Renal cortical epithelial cell (primary cell): ENCODE results near the gene ANKH. TPM values are rescaled to one million over a fixed set of nuclear protein-coding genes. Genes with fewer than 3 reads are reported as not detected.
A peak's percentile ranks its signal among the peaks of the same experiment; 100 is the strongest.

ENCODE experiments used
- DNase-seq: peaks from one replicate; pipeline ENCODE4 v3.0.0-alpha.2; 2011; ENCODE audit warnings: low read depth
- total RNA-seq: library from RNA; depleted of rRNA; stranded (reverse); fragments of >200 nt; gene quantifications from 2 replicates; pipeline ENCODE4 v1.2.3, GENCODE V29; 2014

Gene ANKH
- total RNA-seq, 1 donor from 2014 or later, result 3.6 TPM

DNA sequence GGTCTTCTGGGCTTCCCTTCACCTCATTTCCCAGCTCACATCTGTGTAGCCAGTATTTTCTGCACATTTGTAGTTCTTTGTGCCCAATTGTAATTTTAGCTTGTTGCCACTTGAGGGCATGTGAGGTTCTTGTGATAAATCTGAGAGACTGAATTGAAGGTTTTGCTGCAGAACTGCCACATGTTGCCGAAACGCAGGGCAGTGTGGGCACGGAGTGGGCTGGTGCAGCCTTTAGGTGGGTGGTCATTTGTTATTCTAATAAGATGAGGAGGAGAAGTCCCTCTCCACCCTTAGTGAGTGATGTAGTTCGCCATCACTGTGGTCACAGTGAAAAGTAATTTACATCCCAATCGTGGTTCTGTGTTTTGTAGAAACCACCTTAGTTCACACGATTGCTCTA, 185.8 kb downstream of the ANKH start:
- DNase-seq, result peak; percentile 68

DNA sequence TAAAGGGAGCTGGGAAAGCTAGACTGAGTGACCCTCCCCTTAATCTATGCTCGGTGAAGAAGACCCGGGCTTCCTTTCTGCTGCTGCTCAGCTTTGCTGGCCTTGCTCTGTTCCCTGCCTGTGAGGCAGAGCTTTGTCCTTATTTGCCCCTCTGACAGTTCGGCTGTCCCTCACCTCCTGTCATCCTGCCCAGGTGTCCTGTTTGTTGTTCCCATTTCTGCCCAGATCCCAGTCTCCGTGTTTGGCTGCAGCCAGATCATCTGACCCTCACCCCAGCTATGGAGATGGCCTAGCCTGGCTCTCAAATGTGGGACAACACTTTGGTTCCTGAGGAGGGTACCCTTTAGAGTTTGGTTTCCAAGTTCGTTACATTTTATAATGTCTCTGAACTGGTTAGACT, 186.8 kb downstream of the ANKH start:
- DNase-seq, result no peak

DNA sequence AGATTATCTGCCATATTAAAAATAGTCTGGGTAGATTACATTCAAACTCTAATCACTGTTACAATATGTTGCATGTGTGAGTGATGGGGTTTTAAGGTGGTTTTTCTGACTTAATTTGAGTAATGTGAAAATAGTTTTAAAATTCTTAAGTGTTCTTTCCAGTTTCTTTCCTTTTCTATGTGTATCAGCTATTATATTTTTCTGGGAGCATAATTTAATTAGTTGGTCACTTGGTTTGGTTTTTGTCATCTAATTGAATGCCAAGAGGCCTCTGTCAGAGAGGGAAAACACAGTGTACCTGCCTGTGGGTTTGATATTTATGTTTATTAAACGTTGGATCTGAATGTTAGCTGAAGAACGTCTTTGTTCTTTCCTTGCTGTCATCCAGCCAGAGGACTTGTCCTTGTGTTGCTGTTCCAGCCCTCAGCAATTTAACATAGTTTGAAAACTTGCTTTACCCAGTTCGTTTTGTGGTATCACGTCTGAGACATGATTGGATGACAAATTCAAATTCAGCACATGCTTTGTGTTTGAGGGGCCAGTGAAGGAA, 187.6 kb downstream of the ANKH start:
- no peak for DNase-seq

- no peak for DNase-seq
These were observed 190.3 kb downstream of the ANKH start for GRCh38 chr5:14681236-14681752.

DNA sequence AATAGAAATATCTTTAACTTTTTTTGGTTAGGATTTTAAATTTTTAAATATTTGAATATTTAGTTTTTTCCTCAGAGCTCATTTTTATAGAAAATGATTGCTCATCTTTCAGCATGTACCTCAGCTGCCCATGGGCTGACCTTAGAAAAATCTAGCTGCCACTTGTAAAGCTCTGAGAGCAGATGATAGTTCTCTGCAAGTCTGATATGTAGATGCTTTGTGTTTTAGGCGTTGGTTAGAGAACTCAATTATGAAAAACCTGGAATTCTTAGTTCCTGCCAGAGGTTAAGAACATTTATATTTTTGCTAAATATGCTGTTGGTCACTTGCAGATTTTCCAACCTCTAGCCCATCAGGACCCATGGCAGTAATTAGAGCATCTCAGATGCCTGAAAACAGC, 192.0 kb downstream of the ANKH start:
- DNase-seq, result no peak

DNA sequence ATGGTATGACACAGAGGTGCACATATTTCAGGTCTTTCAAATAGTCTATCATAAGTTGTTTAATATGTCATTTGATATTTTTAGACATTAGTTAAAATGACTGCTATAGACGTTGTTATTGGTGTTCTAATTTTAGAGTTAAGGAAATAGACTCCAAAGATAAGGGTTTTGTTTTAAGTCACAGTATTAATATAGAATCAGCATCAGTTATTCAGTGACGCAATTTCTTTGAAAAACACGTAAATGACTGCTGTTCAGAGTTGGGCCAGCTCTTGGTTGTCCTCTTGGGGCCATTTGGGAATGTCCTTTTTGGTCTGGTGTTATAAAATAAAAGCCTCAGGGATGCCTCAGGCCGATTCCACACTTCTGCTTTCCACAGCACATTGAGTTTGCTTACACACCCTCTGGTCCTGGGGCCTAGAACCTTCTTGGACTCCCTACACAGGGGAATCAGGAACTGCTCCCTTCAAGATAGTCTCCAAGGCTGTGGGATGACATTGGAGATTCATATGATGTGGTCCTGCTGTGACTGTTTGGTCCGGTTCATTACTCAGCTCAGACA, 192.7 kb downstream of the ANKH start:
- no peak for DNase-seq

DNA sequence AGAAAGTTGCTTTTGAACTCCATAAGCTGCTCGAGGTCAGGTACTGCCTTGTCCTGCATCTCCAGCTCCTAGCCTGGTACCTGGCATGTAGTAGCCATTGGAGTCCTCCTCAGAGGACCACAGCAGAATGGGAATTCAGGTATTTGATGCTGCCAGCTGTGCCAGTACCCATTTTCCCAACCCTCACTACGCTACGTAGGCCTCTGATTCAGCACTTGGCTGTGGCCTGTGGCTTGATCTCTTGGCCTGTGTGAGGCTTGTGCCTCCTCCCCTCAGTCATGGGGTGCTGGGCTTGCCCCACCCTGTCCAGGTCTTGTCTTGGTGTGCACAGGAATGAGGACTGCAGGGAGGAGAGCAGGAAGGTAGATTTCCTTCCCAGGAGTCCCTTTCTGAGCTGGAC, 195.3 kb downstream of the ANKH start:
- DNase-seq, result peak; percentile 87

- no peak for DNase-seq
These were observed 195.7 kb downstream of the ANKH start for GRCh38 chr5:14675865-14676300.

- peak; percentile 30 for DNase-seq
These were observed 196.4 kb downstream of the ANKH start for GRCh38 chr5:14674983-14675854.

GRCh38 chr5:14673443-14673842, 198.1 kb downstream of the ANKH start:
- no peak for DNase-seq

DNA sequence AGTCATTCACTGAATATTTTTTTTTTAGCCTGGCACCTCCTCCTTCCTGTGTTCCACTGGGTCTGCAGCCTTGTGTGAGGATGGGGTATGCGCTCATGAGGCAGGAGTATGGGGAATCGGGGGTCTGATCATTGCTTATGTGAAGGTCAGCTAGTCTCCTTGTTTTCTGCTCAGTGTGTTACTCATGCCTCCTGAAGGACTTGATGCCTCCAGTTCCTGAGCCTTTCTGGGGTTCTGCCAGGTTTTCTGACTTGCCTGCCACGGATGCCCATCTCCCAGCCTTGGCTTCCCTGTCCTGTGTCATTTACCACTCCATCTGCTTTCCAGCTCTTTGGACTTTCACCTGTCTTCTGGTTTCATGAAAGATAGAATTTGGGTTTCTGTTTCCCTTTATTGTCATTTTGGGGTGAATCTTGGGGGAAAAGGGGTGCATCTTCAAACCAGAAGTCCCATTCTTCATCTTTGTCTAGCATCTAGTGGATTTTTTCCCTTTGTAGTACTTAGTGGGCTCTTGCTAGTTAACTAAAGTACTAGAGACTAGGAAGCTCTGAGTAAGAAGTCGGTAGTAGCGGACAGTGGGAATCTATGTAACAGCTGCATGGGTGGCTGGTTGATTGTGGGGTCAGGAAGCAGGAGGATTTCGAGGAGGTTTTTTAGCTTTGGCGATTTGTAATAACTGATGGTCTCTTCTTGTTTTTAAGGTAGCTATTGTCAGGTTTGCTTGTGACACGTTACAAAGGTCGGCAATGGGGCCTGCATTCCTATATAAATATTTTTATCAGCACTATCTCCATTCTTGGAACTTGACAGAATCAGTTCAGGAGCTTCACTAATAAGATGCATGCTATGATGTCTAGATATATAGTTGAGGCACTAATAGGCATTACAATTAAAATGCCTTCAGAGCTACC, 198.8 kb downstream of the ANKH start:
- peak; percentile 53 for DNase-seq

GRCh38 chr5:14672082-14672481, 199.5 kb downstream of the ANKH start:
- DNase-seq, result no peak

GRCh38 chr5:14671414-14671813, 200.2 kb downstream of the ANKH start:
- DNase-seq, result peak; percentile 49

DNA sequence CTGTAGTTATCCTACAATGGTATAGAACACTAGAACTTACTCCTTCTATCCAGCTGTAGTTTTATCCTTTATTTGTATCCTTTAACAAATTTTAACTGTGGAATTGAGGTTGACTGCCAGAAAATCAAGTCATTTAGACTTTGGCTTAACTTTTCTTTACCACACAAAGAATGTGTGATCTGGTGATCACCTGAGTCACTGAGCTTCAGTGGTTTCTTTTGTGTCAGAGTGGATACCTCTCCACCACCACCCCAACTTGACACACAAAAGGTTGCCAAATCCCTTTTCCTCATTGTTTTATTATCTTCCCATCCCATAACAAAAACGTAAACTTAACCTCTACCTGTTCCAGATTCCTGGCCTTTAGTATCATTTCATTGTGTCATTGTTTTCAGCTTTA, 201.6 kb downstream of the ANKH start:
- DNase-seq, result peak; percentile 90

DNA sequence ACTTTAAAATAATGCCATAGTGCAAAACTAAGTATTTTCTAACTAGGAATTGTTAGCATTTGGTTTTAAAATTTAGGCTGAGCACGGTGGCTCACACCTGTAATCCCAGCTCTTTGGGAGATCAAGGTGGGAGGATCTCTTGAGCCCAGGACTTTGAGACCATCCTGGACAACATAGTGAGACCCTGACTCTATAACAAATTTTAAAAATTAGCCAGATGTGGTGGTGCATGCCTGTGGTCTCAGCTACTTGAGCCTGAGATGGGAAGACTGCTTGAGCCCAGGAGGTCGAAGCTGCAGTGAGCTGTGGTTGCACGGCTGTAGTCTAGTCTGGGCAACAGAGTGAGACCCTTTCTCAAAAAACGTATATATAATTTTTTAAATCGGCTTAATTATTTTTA, 202.2 kb downstream of the ANKH start:
- DNase-seq, result no peak

GRCh38 chr5:14668181-14668591, 203.4 kb downstream of the ANKH start:
- peak; percentile 71 for DNase-seq

- DNase-seq, result no peak
These were observed 203.8 kb downstream of the ANKH start for GRCh38 chr5:14667770-14668169.

- DNase-seq, result no peak
These were observed 204.3 kb downstream of the ANKH start for GRCh38 chr5:14667290-14667689.

- no peak for DNase-seq
These were observed 205.2 kb downstream of the ANKH start for GRCh38 chr5:14666357-14666756.

- DNase-seq, result peak; percentile 47
These were observed 205.6 kb downstream of the ANKH start for GRCh38 chr5:14665949-14666348.

DNA sequence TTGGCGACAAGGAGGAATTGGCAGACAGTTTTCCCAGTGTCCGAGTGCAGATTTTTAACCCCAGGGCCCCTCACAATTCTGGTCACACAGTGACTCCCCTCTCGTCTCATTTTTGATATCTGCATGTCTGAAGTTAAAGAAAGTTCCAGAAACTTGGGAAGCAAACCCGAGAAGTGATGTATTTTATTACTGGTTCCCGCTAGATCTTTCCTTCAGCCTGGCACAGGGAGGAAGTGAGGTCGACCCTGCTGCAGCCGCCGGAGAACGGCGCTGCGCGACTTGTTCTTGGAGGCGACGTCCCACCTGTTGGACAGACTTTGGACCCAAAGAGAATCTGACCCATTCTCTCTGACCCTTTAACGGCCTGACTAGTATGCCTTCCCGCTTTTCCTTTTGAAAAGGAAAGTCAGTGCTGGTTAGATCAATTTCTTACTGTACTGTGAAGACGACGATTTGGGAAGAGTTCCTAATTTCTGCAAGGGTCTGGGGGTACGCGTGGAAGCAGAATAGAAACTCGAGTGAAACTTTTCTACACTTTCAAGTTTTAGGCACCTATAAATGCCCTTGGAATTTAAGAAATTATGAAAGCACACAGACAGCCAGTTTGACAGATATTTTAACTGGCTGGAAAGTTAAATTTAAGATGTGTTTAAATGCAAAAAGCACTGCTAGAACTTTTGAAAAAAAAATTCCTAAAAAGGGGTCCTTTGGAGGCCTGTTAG, 206.3 kb downstream of the ANKH start:
- peak; percentile 33 for DNase-seq
